Activated CD4-positive, alpha-beta T cell treated with anti-CD3 and anti-CD28 coated beads, Interleukin-2, amount 50 U/mL, for 24 hours (primary cell): ENCODE data around the gene DLG2.

Experiments
- DNase-seq, 2 donors: peaks; one replicate each; pipeline ENCODE4 v3.0.0-alpha.2; 2020; ENCODE audit warnings: low read depth in 1 of 2, low spot score in 1 of 2

DLG2 gene

DNA sequence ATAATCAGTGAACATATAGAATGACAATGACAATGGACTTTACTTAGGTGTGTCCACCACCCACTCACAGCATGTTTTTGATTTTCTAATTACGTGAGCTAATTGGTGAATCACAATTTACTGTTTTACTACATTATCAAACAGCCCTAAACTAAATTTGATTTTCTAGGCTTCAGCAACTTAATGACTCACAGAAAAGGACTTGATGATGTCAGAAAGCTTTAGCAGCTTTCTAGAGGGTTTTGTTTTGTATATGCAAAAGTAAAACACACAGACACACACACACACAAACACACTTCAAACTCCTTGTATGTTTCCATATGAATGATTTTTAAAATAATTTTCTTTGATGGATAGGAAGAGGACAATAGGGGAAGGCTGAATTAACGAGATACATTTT lies 1462.4 kb downstream of the DLG2 start:
- no peak for DNase-seq

DNA sequence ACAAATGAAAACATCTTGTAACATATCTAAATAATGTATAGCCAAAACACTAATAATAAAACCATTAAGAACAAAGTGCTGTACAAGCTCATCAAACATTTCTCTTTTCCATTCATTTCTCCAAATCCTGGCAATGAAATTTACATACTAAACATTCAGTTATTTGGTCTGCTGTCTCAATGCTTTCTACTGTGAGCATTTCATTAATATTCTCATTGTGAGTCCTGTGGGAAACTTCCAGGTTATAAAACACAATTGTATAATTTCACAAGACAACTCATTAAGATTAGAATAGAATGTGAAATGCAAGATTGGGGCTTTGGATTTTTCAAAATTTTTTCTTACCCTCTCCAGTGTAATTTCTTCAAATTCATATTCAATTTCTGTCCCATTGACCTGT lies 1464.0 kb downstream of the DLG2 start:
- DNase-seq = no peak

DNA sequence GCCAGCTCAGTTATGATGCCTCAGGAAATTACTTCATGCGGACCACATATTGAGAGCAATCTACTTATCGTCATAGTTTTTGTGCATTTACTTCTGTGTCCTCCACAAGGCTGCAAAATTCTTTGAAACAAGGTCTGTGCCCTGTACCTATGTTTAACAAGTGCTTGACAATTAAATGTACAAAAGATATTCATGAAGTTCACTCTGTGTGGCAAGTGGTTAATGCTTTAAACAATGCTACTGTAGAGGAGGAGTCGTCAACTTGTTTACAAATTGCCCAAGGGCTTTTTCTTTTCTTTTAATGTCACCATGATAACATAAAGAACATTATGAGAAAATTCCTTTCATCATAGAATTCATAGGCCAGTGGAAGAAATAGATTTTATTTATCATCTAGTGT lies 1469.5 kb downstream of the DLG2 start:
- no peak for DNase-seq

DNA sequence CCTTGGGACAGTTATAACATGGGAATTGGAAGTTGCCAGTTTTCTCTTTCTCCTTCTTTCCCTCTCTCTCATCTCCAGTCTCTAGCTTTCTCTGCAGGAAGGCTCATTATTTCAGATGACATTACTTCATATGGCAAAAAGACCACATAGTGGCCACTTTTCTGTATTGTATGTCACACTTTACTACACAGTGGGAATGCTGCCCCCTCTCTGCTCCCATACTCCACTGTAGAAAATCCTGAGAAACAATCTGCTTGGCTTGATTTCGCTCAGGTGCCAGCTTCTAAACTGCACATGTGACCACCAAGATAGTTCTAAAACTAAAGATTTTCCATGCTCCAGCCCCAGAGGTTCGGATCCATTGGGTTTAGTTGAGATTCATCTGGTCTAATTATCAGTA lies 1480.3 kb downstream of the DLG2 start:
- DNase-seq = no peak

DNA sequence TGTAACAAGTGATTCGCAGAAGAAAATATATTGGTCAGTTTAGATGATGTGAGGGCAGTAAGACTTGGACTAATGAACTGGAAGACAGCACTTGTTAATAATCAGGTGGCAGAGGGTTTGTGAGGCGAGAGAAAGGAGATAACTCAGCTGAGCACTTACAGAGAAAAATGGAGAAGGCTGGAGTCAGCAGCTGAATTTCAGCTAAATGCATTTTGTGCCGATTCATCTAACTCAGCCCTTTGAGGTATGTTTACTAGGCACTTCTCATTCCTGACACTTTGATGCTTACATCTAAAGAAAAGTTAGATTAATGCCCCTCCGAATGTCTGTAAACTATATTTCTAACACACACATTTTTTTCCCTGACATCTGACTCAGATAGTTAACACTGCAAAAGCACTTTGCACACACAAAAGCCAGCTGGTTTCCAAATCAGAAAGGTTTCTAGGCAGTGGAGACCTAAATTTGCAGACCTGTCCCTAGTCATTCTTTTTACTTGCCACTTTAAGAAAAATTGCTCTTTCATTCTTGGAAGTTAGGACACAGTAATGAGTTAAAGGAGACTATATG lies 1481.4 kb downstream of the DLG2 start:
- no peak for DNase-seq

DNA sequence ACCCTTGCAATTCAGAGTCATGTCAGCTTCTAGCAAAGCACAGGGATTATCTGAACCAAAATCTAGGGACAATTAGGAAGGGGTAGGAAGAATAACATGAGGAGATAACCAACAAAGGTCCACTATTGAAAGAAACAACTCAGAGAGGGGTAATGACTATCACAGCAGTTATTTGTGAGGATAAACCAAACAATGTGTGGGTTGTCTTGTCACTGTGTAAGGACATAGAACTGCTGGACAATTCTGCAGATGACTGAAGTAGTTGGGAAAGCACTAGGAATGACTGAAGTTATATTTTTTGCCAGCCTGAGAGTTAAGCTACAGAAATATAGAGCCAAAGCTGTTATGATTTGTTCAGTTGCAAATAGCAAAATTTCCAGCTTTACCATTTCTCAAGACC lies 1482.6 kb downstream of the DLG2 start:
- no peak for DNase-seq

GRCh38 chr11:84142411-84142810 lies 1484.7 kb downstream of the DLG2 start:
- no peak for DNase-seq

GRCh38 chr11:84140386-84141169 lies 1486.6 kb downstream of the DLG2 start:
- no peak for DNase-seq

DNA sequence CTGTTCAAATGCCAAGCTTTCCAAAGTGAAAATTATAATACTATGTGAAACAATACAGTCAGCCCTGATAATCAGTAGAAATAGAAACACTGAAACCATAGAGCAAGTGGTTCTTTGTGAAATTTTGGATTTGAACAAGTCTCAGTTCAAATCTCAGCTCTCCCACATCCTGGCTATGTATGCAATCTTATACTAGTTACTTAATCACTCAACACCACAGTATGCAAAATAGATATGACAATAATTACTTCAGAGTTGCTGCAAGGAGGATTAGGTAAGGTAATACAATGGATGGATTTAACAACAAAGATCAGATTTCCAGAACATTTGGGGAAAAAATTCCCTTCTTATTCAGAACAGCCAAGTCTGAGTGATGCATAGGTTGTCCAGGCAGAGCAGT lies 1489.2 kb downstream of the DLG2 start:
- no peak for DNase-seq

- no peak for DNase-seq
Observed at GRCh38 chr11:84137505-84137904, 1489.6 kb downstream of the DLG2 start.

DNA sequence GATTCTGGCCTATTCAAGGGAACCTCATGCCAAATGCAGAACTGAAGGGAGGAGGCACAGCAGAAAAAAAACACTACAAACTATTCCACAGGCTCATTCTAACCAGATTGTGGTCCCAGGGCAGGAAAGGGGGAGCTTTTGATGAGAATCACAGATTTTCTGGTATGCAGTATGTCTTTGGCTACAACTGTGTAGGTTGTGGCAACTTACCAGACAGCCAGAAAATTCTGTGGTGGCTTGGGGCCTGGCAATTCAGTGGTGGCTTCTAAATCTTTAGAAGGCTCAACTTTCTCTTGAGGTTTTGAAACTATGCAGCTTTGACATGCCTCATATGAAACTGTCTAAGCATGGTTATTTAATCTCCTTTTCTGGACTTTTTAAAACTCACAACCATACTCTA lies 1490.2 kb downstream of the DLG2 start:
- no peak for DNase-seq

DNA sequence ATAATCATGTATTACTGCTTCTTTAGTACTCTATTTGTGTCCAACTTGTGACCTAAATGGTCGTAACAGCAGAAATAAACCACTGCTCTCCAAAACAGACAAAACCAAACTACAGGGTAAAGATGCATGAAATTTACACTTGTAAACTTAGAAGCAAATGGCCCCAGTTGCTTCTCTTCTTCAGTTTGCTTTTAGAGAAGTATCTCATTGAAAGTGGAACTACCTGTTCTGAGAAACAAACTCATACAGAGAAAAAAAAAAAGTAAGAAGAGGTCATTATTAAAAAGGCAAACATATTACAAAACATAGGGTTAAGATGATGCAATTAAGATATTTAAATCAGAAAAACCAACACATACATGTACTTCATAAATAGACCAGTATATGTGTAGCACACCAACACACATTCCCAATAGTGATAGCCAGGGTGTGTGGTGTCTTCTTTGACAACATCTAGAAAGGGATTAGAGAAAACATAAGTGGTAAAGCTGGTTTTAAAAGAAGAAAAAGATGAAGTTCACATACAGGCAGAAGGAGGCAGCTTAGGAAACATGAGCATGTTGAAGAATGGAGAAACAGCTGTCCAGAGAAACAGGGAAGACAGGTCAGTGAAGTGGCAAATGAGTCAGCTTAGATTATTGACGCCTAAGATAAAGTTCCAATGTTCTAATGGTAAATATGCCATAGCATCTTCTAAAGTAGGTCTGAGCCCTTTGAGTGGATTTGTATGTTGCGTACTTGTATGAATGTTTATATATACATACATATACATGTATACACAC lies 1496.3 kb downstream of the DLG2 start:
- DNase-seq = no peak

DNA sequence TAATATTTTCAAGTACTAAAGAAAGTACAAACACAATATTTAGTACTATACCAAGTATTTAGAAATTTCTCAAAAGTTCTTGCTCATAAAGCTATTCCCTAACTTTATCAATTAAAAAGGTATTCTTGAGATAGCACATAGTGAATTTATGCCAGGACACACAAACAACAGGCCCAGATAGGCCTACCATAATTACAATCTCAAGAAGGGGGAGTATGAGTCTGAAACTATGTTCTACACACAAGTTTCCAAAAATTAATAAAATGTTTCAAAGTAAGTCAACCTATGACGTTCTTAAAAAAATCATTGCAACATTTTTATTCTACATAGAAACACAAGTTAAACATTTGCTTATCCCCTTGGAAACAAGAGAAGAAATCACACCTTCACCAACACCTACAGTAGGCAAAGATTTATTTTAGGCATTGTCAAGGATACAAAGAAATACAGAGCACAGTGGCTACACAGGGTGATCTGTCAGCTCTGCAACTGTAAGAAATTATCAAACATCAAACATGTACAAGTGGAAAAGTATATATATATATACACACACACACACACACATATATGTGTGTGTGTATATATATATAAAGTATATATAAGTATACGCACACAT lies 1497.1 kb downstream of the DLG2 start:
- no peak for DNase-seq

- DNase-seq = no peak
Observed at GRCh38 chr11:84128840-84129239, 1498.3 kb downstream of the DLG2 start.

DNA sequence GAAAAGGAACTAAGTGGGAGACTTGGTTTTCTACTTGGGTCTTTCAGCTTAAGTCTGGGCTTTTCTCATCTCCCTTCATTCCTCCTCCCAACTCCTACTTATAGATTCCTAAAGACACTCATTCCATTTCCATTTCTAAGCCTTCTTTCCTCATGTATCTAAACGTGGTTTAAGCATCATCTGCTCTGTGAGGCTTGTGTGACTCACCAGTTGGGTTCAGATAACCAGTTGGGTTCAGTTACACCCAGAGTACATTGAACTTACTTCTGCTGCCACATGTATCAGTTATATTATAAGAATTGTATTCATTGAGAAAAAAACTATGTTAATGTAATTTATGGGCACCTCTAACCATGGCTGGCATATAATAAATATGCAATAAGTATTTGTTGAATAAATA lies 1509.8 kb downstream of the DLG2 start:
- DNase-seq = no peak

DNA sequence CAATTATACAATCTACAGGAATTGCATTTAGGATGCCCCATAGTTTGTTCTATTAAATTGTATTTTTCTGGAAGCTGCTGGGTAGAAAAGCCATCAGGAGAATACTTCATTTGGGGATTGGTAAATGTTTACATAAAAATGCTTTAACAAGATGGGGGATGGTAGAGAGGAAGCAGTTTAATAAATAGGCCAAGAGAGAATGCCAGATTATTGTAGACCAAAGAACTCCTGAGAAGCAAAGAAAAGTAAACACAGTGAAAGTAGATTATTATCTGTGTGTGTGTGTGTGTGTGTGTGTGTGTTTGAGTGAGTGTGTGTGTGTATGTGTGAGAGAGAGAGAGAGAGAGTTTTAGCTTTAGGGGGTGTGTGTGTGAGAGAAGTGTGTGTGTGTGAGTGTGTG lies 1520.6 kb downstream of the DLG2 start:
- no peak for DNase-seq

DNA sequence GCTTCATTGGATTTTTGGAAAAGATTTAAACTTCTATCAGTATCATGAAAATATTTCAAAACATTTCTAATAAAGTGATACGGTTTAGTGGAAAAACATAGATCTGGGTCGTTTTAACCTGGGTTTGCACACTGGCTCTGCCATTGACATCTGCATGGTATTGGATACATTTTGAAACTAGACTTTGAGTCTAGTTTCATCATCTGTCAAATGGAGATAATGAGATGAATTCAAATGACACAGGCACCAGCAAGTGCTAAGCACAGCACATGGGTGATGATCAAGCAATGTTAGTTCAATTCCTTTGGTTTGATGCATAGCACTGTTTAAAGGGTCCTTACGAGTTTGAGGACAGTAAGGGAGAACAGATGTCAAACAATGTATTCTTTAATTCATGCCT lies 1522.0 kb downstream of the DLG2 start:
- no peak for DNase-seq

DNA sequence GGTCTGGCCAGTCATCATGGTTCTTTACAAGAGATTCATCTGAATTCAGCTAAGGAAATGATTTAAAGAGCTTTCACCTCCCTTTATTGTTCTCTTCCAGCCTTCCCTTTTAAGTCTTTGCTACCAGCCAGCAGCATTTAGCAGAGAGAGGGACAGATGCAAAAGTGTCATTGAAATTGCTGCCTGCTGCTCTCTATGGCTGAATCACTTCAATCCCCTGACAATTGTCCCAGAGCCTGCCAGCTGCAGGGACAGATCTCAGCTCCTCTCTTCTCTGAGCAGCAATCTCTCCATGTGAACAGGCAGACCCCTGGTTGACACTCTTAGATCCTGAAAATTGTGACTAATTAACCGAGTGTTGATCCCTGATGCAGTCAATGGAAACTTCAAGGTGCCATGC lies 1524.0 kb downstream of the DLG2 start:
- no peak for DNase-seq

DNA sequence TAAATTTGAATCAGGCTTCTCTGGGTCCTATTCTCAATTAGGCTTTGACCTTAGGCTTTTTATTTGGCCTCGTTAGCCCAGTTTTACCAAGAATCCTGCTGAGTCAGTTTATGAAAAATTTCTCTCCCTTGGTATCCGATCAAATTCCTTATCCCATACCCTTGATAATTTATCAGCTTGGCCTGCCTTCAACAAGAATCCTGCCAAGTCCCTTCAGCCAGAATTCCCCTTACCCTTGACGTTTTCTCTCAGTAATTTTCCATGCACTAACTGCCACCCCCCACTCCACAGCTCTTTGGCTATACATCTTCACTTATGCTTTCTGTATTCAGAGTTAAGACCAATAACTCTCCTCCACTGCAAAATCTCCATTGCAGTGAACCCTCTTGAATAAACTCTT lies 1530.0 kb downstream of the DLG2 start:
- DNase-seq = no peak

DNA sequence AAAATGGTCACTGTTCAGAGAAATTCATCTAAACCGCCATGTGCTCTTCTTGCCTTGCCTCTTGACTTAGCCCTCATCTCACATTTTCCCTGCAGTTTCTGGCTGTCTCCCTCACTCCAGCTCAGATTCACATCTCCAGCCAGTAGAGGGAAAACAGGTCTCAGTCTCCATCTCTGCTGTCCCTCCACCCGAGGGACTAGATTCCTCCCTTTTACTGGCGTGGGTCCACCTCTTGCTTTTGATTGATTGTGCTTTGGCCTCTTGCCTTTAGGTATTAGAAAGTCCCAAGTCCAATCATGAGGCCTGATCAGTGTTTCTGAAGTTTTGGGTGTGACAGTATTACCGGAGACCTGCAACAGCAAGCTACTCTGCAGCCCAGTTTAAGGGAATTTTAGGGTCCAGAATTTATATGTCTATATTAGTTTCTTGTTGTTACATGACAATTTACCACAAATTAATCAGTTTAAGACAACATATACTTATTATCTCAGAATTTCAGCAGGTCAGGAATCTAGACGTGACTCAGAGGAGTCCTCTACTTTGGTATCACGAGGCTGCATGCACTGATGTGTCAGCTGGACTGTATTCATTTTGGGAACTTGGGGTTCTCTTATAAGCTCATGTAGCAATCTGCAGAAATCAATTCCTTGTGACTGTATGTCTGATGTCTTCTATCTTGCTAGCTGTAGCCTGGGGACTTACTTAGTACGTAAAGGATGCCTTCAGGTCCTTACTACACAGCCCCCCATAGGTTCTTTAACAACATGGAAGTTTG lies 1535.7 kb downstream of the DLG2 start:
- DNase-seq = no peak
